GM21447 (cell line): ENCODE measurements around the gene FAM163A.

Source experiments
- ATAC-seq: cut with Tn5 transposase; IDR thresholded peaks from one replicate; pipeline ENCODE4 v1.9.1; 2021; ENCODE audit not compliant: unreplicated experiment

The FAM163A gene

GRCh38 chr1:179748772-179749171 is 5.7 kb downstream of the FAM163A start:
- ATAC-seq = no peak

- ATAC-seq = no peak
These were observed 7.5 kb downstream of the FAM163A start for GRCh38 chr1:179750630-179751029.

GRCh38 chr1:179753061-179753460 is 10.0 kb downstream of the FAM163A start:
- ATAC-seq = no peak

GRCh38 chr1:179754041-179754624 is 11.0 kb downstream of the FAM163A start:
- no peak for ATAC-seq

- no peak for ATAC-seq
These were observed 14.8 kb downstream of the FAM163A start for GRCh38 chr1:179757933-179758332.

GRCh38 chr1:179760521-179760920 is 17.4 kb downstream of the FAM163A start:
- ATAC-seq = no peak

GRCh38 chr1:179761296-179761695 is 18.2 kb downstream of the FAM163A start:
- no peak for ATAC-seq

GRCh38 chr1:179761846-179762640 is 19.0 kb downstream of the FAM163A start:
- ATAC-seq = no peak

- no peak for ATAC-seq
These were observed 24.1 kb downstream of the FAM163A start for GRCh38 chr1:179767177-179767581.

- no peak for ATAC-seq
These were observed 24.9 kb downstream of the FAM163A start for GRCh38 chr1:179767996-179768395.

- ATAC-seq = no peak
These were observed 27.9 kb downstream of the FAM163A start for GRCh38 chr1:179770887-179771502.

- ATAC-seq = no peak
These were observed 30.2 kb downstream of the FAM163A start for GRCh38 chr1:179773264-179773663.

GRCh38 chr1:179774000-179774399 is 30.9 kb downstream of the FAM163A start:
- no peak for ATAC-seq

GRCh38 chr1:179774566-179774965 is 31.5 kb downstream of the FAM163A start:
- no peak for ATAC-seq

GRCh38 chr1:179775009-179775408 is 31.9 kb downstream of the FAM163A start:
- no peak for ATAC-seq

- no peak for ATAC-seq
These were observed 33.7 kb downstream of the FAM163A start for GRCh38 chr1:179776831-179777230.

GRCh38 chr1:179777731-179778130 is 34.6 kb downstream of the FAM163A start:
- no peak for ATAC-seq

- no peak for ATAC-seq
These were observed 36.7 kb downstream of the FAM163A start for GRCh38 chr1:179779645-179780272.

GRCh38 chr1:179781962-179782361 is 38.9 kb downstream of the FAM163A start:
- ATAC-seq = no peak

- no peak for ATAC-seq
These were observed 41.9 kb downstream of the FAM163A start for GRCh38 chr1:179785031-179785431.

- ATAC-seq = no peak
These were observed 42.6 kb downstream of the FAM163A start for GRCh38 chr1:179785728-179786127.
